IMR-90 (cell line): ENCODE measurements around the gene SLC22A2. TPM values are rescaled to one million over a fixed set of nuclear protein-coding genes. Genes with fewer than 3 reads are reported as not detected.

Experiments used
- ATAC-seq: fragments of 200-7000 bp; cut with Tn5 transposase; 2 replicates; pipeline ENCODE4 v1.9.1; 2020; ENCODE audit warnings: low read depth, mild to moderate bottlenecking, moderate library complexity
- BruUV-seq: library from RNA; stranded (reverse); fragments of 400-500 nt; replicated peaks from 2 replicates; lab custom pipeline; 2021; lab: Mats Ljungman, UMichigan
- CTCF ChIA-PET: fragments of 300-600 bp; formaldehyde crosslinking; extraction: SDS; loops from one replicate; lab custom pipeline; 2021; ENCODE audit warnings: antibody characterized with exemption; lab: Yijun Ruan, JAX
- POLR2A ChIA-PET: fragments of 300-600 bp; sonication (Branson Sonifier 250); formaldehyde crosslinking; loops from one replicate; lab custom pipeline; 2022; ENCODE audit warnings: antibody characterized with exemption; ENCODE audit not compliant: unreplicated experiment; lab: Charles Lee
- DNase-seq: peaks from one replicate; pipeline ENCODE4 v3.0.0; 2013
- H2AFZ ChIP-seq: replicated peaks from 2 replicates; pipeline ENCODE3; 2013; ENCODE audit warnings: low read length, mild to moderate bottlenecking; ENCODE audit not compliant: poor library complexity
- H2AK5ac ChIP-seq: 2 replicates; pipeline ENCODE4 v1.6.1; 2013; ENCODE audit warnings: low read depth, low read length, inconsistent platforms
- H2AK9ac ChIP-seq: replicated peaks from 2 replicates; pipeline ENCODE3; 2013; ENCODE audit warnings: mild to moderate bottlenecking, low read depth, low read length, moderate library complexity; ENCODE audit not compliant: poor library complexity
- H2BK120ac ChIP-seq: 2 replicates; pipeline ENCODE4 v1.6.1; 2013; ENCODE audit warnings: low read depth, low read length, inconsistent platforms
- H2BK15ac ChIP-seq: 3 replicates; pipeline ENCODE4 v1.6.1; 2013; ENCODE audit warnings: low read depth, low read length, inconsistent platforms
- H2BK20ac ChIP-seq: 2 replicates; pipeline ENCODE4 v1.6.1; 2013; ENCODE audit warnings: low read depth, mild to moderate bottlenecking, inconsistent platforms, low read length, moderate library complexity
- H2BK5ac ChIP-seq: 2 replicates; pipeline ENCODE4 v1.6.1; 2013; ENCODE audit warnings: mild to moderate bottlenecking, low read depth, low read length, inconsistent platforms; ENCODE audit not compliant: poor library complexity, severe bottlenecking
- H3K14ac ChIP-seq: replicated peaks from 2 replicates; pipeline ENCODE4 v1.6.1; 2013; ENCODE audit warnings: low read depth, low read length, inconsistent platforms
- H3K18ac ChIP-seq: 2 replicates; pipeline ENCODE4 v1.6.1; 2013; ENCODE audit warnings: low read depth, low read length, control low read depth
- H3K23ac ChIP-seq: 2 replicates; pipeline ENCODE4 v1.6.1; 2013; ENCODE audit warnings: low read depth, low read length, inconsistent platforms
- H3K27ac ChIP-seq: 2 replicates; pipeline ENCODE4 v1.5.1; 2013; ENCODE audit warnings: mild to moderate bottlenecking, control low read depth, low read length; ENCODE audit not compliant: insufficient read depth
- H3K27me3 ChIP-seq: 2 replicates; pipeline ENCODE4 v1.6.1; 2013; ENCODE audit warnings: low read length; ENCODE audit not compliant: control insufficient read depth, insufficient read depth
- H3K36me3 ChIP-seq: 2 replicates; pipeline ENCODE4 v1.6.1; 2013; ENCODE audit warnings: low read length, mixed read lengths; ENCODE audit not compliant: control insufficient read depth, insufficient read depth
- H3K4ac ChIP-seq: 2 replicates; pipeline ENCODE4 v1.6.1; 2013; ENCODE audit warnings: low read depth, low read length, inconsistent platforms
- H3K4me1 ChIP-seq: 2 replicates; pipeline ENCODE4 v1.6.1; 2013; ENCODE audit warnings: low read length, mixed read lengths; ENCODE audit not compliant: control insufficient read depth, insufficient read depth
- H3K4me2 ChIP-seq: 2 replicates; pipeline ENCODE4 v1.6.1; 2013; ENCODE audit warnings: low read depth, mild to moderate bottlenecking, control low read depth, low read length, moderate library complexity
- H3K4me3 ChIP-seq: 2 replicates; pipeline ENCODE4 v1.5.1; 2013; ENCODE audit warnings: low read depth, mild to moderate bottlenecking, control low read depth, low read length, moderate library complexity; ENCODE audit not compliant: insufficient read depth
- H3K56ac ChIP-seq: 2 replicates; pipeline ENCODE4 v1.6.1; 2013; ENCODE audit warnings: low read length, inconsistent platforms; ENCODE audit not compliant: insufficient read depth; ENCODE audit errors: extremely low read depth
- H3K79me1 ChIP-seq, 2 experiments: 2 replicates each; pipeline ENCODE4 v1.6.1; 2013; ENCODE audit warnings: low read length in 2 of 2, inconsistent platforms in 1 of 2, low read depth in 1 of 2
- H3K9ac ChIP-seq: 2 replicates; pipeline ENCODE4 v1.6.1; 2013; ENCODE audit warnings: low read depth, low read length, control low read depth
- H3K9me1 ChIP-seq: 2 replicates; pipeline ENCODE4 v1.6.1; 2013; ENCODE audit warnings: low read length, inconsistent platforms; ENCODE audit not compliant: insufficient read depth
- H3K9me3 ChIP-seq: 2 replicates; pipeline ENCODE4 v1.6.1; 2013; ENCODE audit warnings: low read length; ENCODE audit not compliant: control insufficient read depth, insufficient read depth
- H4K20me1 ChIP-seq: 2 replicates; pipeline ENCODE4 v1.6.1; 2013; ENCODE audit warnings: low read length, inconsistent platforms; ENCODE audit not compliant: insufficient read depth
- H4K5ac ChIP-seq: 2 replicates; pipeline ENCODE4 v1.6.1; 2013; ENCODE audit warnings: mild to moderate bottlenecking, low read depth, low read length, control low read depth
- H4K8ac ChIP-seq, 2 experiments: 2 replicates each; pipeline ENCODE4 v1.6.1; 2013; ENCODE audit warnings: low read depth in 2 of 2, low read length in 2 of 2, control low read depth in 1 of 2, inconsistent platforms in 1 of 2
- H4K91ac ChIP-seq: 2 replicates; pipeline ENCODE4 v1.6.1; 2013; ENCODE audit warnings: low read depth, low read length, inconsistent platforms; ENCODE audit not compliant: insufficient read depth
- CHD1 ChIP-seq: IDR thresholded peaks from 2 replicates; pipeline ENCODE4 v1.6.1; 2012; ENCODE audit warnings: low read depth, low read length, improper control_type of control experiment
- ELK1 ChIP-seq: fragments of 150-350 bp; IDR thresholded peaks from 2 replicates; pipeline ENCODE4 v1.6.1; 2016; ENCODE audit warnings: low read depth, mild to moderate bottlenecking, low read length, moderate library complexity, borderline replicate concordance
- FOS ChIP-seq: fragments of 150-350 bp; IDR thresholded peaks from 2 replicates; pipeline ENCODE4 v1.6.1; 2016; ENCODE audit warnings: low read depth, low read length
- MAFK ChIP-seq: IDR thresholded peaks from 2 replicates; pipeline ENCODE4 v1.6.1; 2012; ENCODE audit warnings: low read depth, low read length, improper control_type of control experiment
- MXI1 ChIP-seq: IDR thresholded peaks from 2 replicates; pipeline ENCODE4 v1.6.1; 2012; ENCODE audit warnings: low read depth, mild to moderate bottlenecking, low read length, moderate library complexity, borderline replicate concordance
- NFE2L2 ChIP-seq: fragments of 150-350 bp; IDR thresholded peaks from 2 replicates; pipeline ENCODE4 v1.6.1; 2016; ENCODE audit warnings: low read depth, mild to moderate bottlenecking, low read length
- POLR2A ChIP-seq: IDR thresholded peaks from 2 replicates; pipeline ENCODE4 v1.6.1; 2012; ENCODE audit warnings: mild to moderate bottlenecking, low read depth, low read length
- RAD21 ChIP-seq: IDR thresholded peaks from 2 replicates; pipeline ENCODE4 v1.6.1; 2012; ENCODE audit warnings: low read length, improper control_type of control experiment
- RCOR1 ChIP-seq: IDR thresholded peaks from 2 replicates; pipeline ENCODE4 v1.6.1; 2012; ENCODE audit warnings: mild to moderate bottlenecking, low read length, improper control_type of control experiment; ENCODE audit not compliant: insufficient replicate concordance
- RFX5 ChIP-seq: IDR thresholded peaks from 2 replicates; pipeline ENCODE4 v1.8.0; 2012; ENCODE audit warnings: low read depth, mild to moderate bottlenecking, low read length, moderate library complexity
- USF2 ChIP-seq: fragments of 150-350 bp; IDR thresholded peaks from 2 replicates; pipeline ENCODE4 v1.6.1; 2017; ENCODE audit warnings: mild to moderate bottlenecking, antibody characterized with exemption, low read length, low read depth
- WGBS, 2 experiments: methylation state at CpG; one replicate each; pipeline versions ENCODE4 v1.1.5 to v1.1.7; 2013; ENCODE audit warnings: missing lambda C conversion rate in 2 of 2; ENCODE audit not compliant: insufficient read length in 1 of 2; ENCODE audit errors: extremely low coverage in 2 of 2; 5-methylcytosine and 5-hydroxymethylcytosine counted together
- dilution Hi-C: fragments of 300-500 bp; cut with HindIII; formaldehyde crosslinking; loops from one replicate; pipeline ENCODE4 v1.14.3; 2018; ENCODE audit warnings: low sequenced_read_pairs; ENCODE audit not compliant: unreplicated experiment
- in situ Hi-C: fragments of 300-500 bp; cut with MboI; formaldehyde crosslinking; loops from 3 replicates; pipeline ENCODE4 v1.14.3; 2019; ENCODE audit warnings: low sequenced_read_pairs, inconsistent platforms, mixed read lengths
- intact Hi-C: fragments of 100-400 bp; cut with micrococcal nuclease; formaldehyde crosslinking; loops from 2 replicates; pipeline ENCODE4 v1.10.0; 2022
- polyA plus RNA-seq, 3 experiments: library from polyadenylated mRNA; depleted of rRNA; stranded (reverse); fragments of >200 nt; gene quantifications; 2 replicates each; pipeline ENCODE4 v1.2.3, GENCODE V29; 2012; ENCODE audit warnings: low replicate concordance in 1 of 3
- total RNA-seq: library from RNA; depleted of rRNA; stranded (reverse); fragments of >200 nt; gene quantifications from 2 replicates; pipeline ENCODE4 v1.2.3, GENCODE V29; 2012
- TF ChIP-seq, protein P1 (sequence below): conservative IDR thresholded peaks from 2 replicates; pipeline ENCODE4 v1.5.1; 2012; ENCODE audit warnings: mild to moderate bottlenecking, low read depth, low read length, improper control_type of control experiment

SLC22A2 gene
- total and polyA plus RNA-seq, 2 of the 4 experiments (the other 2 are of a cell fraction), result not detected

DNA sequence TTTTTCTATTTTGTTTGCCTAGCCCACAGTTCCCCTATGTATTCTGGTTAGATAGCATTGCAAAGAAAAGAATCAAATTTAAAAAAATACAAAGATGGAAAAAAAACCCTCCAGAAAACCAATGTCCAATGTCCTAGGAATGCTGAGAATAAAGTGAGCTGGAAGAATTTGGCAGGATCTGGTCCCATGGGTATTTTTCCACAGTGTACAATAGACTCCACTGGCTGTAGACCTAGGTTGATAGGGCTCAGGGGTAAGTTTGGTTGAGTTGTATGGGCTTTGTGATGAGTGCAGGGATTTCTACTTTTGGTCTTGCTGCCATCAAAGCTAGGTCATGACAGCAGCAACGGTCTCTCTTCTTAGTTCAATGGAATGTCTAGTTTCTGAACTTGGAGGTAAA lies 41.5 kb downstream of the SLC22A2 start:
- Histone ChIP-seq H3K36me3 (no peaks in the 10 kb centered on the region), H2BK120ac (no peak overlapping the region), H3K18ac (no peak overlapping the region), H3K9me3 (peaks cover 5% of the 10 kb centered on the region; the same call in 1 of the 2 replicates), H3K9me1 (no peaks in the 10 kb centered on the region), H2AFZ (no peak overlapping the region), H3K9ac (no peak overlapping the region), H2BK15ac (no peak overlapping the region), H3K79me1 (no peaks in the 10 kb centered on the region), H3K4me1 (no peaks in the 10 kb centered on the region), H2AK5ac (no peak overlapping the region), H2AK9ac (no peak overlapping the region), H2BK20ac (no peak overlapping the region), H4K20me1 (no peaks in the 10 kb centered on the region), H3K14ac (no peak overlapping the region), H3K4ac (no peak overlapping the region), H3K23ac (no peak overlapping the region), H4K8ac (no peak overlapping the region), H3K4me3 (no peak overlapping the region), H3K27ac (no peak overlapping the region), H3K27me3 (no peaks in the 10 kb centered on the region), H2BK5ac (no peak overlapping the region), H3K56ac (no peak overlapping the region), H4K5ac (no peak overlapping the region), H4K91ac (no peak overlapping the region), H3K4me2 (no peak overlapping the region)
- ATAC-seq (no peak), DNase-seq (no peak)
- POLR2A ChIA-PET, result no interaction called here
- TF ChIP-seq MAFK (no peak), CHD1 (no peak), POLR2A (no peak), ELK1 (no peak), RFX5 (no peak), RAD21 (no peak), MXI1 (no peak), RCOR1 (no peak), FOS (no peak), NFE2L2 (no peak), USF2 (no peak)
- TF ChIP-seq, protein P1, sequence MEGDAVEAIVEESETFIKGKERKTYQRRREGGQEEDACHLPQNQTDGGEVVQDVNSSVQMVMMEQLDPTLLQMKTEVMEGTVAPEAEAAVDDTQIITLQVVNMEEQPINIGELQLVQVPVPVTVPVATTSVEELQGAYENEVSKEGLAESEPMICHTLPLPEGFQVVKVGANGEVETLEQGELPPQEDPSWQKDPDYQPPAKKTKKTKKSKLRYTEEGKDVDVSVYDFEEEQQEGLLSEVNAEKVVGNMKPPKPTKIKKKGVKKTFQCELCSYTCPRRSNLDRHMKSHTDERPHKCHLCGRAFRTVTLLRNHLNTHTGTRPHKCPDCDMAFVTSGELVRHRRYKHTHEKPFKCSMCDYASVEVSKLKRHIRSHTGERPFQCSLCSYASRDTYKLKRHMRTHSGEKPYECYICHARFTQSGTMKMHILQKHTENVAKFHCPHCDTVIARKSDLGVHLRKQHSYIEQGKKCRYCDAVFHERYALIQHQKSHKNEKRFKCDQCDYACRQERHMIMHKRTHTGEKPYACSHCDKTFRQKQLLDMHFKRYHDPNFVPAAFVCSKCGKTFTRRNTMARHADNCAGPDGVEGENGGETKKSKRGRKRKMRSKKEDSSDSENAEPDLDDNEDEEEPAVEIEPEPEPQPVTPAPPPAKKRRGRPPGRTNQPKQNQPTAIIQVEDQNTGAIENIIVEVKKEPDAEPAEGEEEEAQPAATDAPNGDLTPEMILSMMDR, result no peak
- CTCF ChIA-PET, result no interaction called here
- no CpG with 5 or more reads among the region's 1 CpG for WGBS, 2 experiments
- intact Hi-C loops (no loop called here), in situ Hi-C loops (no loop called here), dilution Hi-C loops (no loop called here)
- no TSS peak for BruUV-seq
